ENCODE measurements around the gene IER3. TPM values are rescaled to one million over a fixed set of nuclear protein-coding genes. Genes with fewer than 3 reads are reported as not detected.
A peak's percentile ranks its signal among the peaks of the same experiment; 100 is the strongest.
"Not testable (repeated sequence)": the region's sequence is repeated elsewhere in the genome, so short reads cannot be mapped to it uniquely, and the experiment has no call there.

Gene IER3
- polyA plus RNA-seq, 3 donors: 30.6 to 188 (median 53.2) TPM

DNA sequence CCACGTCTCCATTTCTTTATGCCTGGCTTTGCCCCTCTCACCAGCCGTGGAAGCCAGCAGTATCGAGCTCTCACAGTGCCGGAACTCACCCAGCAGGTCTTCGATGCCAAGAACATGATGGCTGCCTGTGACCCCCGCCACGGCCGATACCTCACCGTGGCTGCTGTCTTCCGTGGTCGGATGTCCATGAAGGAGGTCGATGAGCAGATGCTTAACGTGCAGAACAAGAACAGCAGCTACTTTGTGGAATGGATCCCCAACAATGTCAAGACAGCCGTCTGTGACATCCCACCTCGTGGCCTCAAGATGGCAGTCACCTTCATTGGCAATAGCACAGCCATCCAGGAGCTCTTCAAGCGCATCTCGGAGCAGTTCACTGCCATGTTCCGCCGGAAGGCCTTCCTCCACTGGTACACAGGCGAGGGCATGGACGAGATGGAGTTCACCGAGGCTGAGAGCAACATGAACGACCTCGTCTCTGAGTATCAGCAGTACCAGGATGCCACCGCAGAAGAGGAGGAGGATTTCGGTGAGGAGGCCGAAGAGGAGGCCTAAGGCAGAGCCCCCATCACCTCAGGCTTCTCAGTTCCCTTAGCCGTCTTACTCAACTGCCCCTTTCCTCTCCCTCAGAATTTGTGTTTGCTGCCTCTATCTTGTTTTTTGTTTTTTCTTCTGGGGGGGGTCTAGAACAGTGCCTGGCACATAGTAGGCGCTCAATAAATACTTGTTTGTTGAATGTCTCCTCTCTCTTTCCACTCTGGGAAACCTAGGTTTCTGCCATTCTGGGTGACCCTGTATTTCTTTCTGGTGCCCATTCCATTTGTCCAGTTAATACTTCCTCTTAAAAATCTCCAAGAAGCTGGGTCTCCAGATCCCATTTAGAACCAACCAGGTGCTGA lies 20.3 kb downstream of the IER3 start:
- H3K27me3 ChIP-seq (ENCODE audit: control insufficient read depth in 2 of 2, insufficient read depth in 2 of 2, low read length in 2 of 2); H3K9ac ChIP-seq (ENCODE audit: insufficient read depth, low read length, poor library complexity, severe bottlenecking); H3K27me3 Mint-ChIP-seq (ENCODE audit: low read depth in 3 of 3); H2AFZ ChIP-seq (ENCODE audit: insufficient read depth, low read depth, low read length, poor library complexity, severe bottlenecking); H3K27ac ChIP-seq (ENCODE audit: low read depth in 1 of 2, low read length in 2 of 2); DNase-seq; H3K4me3 ChIP-seq (replicated peaks in 1 of 3; ENCODE audit: low read depth in 2 of 3, low read length in 3 of 3); H3K4me3 Mint-ChIP-seq; H3K4me2 ChIP-seq (replicated peaks; ENCODE audit: extremely low read depth, low read length, poor library complexity, severe bottlenecking); H3K9me3 ChIP-seq (replicated peaks in 1 of 2; ENCODE audit: control insufficient read depth in 1 of 2, insufficient read depth in 1 of 2, low read length in 2 of 2); H3K9me3 Mint-ChIP-seq: not testable (repeated sequence)
- H3K27ac Mint-ChIP-seq: peak overlapping the region; percentile 12 to 90 (median 63)
- peaks cover 66% of the 10 kb centered on the region for H4K20me1 ChIP-seq (ENCODE audit: insufficient read depth, low read length)
- peaks cover 39 to 62% of the 10 kb centered on the region in 2 donors for H3K36me3 Mint-ChIP-seq
- H3K4me1 ChIP-seq (ENCODE audit: control insufficient read depth in 1 of 2, insufficient read depth in 2 of 2, low read length in 2 of 2): peaks cover 25 to 41% of the 10 kb centered on the region in 2 donors
- H3K4me1 Mint-ChIP-seq: peaks cover 35% of the 10 kb centered on the region
- intact Hi-C loops (cut with micrococcal nuclease): loop anchor here (5.0 to 10.0 kb wide), 3 partner anchors 107 to 242 kb away; partner anchors contain the start of genes HLA-E (in 1 of the 2), MRPS18B (in 1 of the 2) and PPP1R10 (in 1 of the 2)
- H3K36me3 ChIP-seq (replicated peaks in 1 of 2; ENCODE audit: control insufficient read depth in 1 of 2, insufficient read depth in 2 of 2, low read length in 2 of 2): peaks cover 38 to 64% of the 10 kb centered on the region in 2 donors
- peaks cover 67% of the 10 kb centered on the region for H3K79me2 ChIP-seq (ENCODE audit: insufficient read depth, low read length)
- WGBS (ENCODE audit: insufficient coverage): 88% methylated on average over 12 of the region's 29 CpGs

DNA sequence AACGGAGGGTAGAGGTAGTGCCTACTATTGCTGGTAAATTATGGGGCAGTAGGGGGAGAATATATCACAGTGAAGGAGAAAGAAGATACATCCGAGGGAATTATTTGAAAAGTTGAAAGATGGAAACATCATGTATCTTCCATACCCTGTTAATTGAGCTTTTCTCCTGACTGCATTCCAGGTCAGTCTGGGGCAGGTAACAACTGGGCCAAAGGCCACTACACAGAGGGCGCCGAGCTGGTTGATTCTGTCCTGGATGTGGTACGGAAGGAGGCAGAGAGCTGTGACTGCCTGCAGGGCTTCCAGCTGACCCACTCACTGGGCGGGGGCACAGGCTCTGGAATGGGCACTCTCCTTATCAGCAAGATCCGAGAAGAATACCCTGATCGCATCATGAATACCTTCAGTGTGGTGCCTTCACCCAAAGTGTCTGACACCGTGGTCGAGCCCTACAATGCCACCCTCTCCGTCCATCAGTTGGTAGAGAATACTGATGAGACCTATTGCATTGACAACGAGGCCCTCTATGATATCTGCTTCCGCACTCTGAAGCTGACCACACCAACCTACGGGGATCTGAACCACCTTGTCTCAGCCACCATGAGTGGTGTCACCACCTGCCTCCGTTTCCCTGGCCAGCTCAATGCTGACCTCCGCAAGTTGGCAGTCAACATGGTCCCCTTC lies 21.0 kb downstream of the IER3 start:
- H2AFZ ChIP-seq (ENCODE audit: insufficient read depth, low read depth, low read length, poor library complexity, severe bottlenecking); H3K4me2 ChIP-seq (replicated peaks; ENCODE audit: extremely low read depth, low read length, poor library complexity, severe bottlenecking); DNase-seq; H3K27me3 Mint-ChIP-seq (ENCODE audit: low read depth in 3 of 3); H3K9ac ChIP-seq (ENCODE audit: insufficient read depth, low read length, poor library complexity, severe bottlenecking); H3K27ac ChIP-seq (ENCODE audit: low read depth in 1 of 2, low read length in 2 of 2); H3K4me3 Mint-ChIP-seq; H3K27me3 ChIP-seq (ENCODE audit: control insufficient read depth in 2 of 2, insufficient read depth in 2 of 2, low read length in 2 of 2); H3K9me3 ChIP-seq (replicated peaks in 1 of 2; ENCODE audit: control insufficient read depth in 1 of 2, insufficient read depth in 1 of 2, low read length in 2 of 2); H3K9me3 Mint-ChIP-seq; H3K4me3 ChIP-seq (replicated peaks in 1 of 3; ENCODE audit: low read depth in 2 of 3, low read length in 3 of 3): not testable (repeated sequence)
- Histone ChIP-seq H3K4me1 (ENCODE audit: control insufficient read depth in 1 of 2, insufficient read depth in 2 of 2, low read length in 2 of 2) (peaks cover 33 to 49% of the 10 kb centered on the region in 2 donors), H4K20me1 (ENCODE audit: insufficient read depth, low read length) (peaks cover 64% of the 10 kb centered on the region), H3K79me2 (ENCODE audit: insufficient read depth, low read length) (peaks cover 75% of the 10 kb centered on the region), H3K36me3 (replicated peaks in 1 of 2; ENCODE audit: control insufficient read depth in 1 of 2, insufficient read depth in 2 of 2, low read length in 2 of 2) (peaks cover 38 to 57% of the 10 kb centered on the region in 2 donors)
- intact Hi-C loops (cut with micrococcal nuclease): loop anchor here (5.0 to 10.0 kb wide), 3 partner anchors 106 to 241 kb away; partner anchors contain the start of genes HLA-E (in 1 of the 2), MRPS18B (in 1 of the 2) and PPP1R10 (in 1 of the 2)
- H3K27ac Mint-ChIP-seq: peak overlapping the region in 6 of 7 donors; percentile 37 to 95 (median 87)
- H3K4me1 Mint-ChIP-seq: peaks cover 41% of the 10 kb centered on the region
- peaks cover 39 to 54% of the 10 kb centered on the region in 2 donors for H3K36me3 Mint-ChIP-seq
- 95% methylated on average over 6 of the region's 16 CpGs for WGBS (ENCODE audit: insufficient coverage)
